Fibroblast of the aortic adventitia (primary cell): ENCODE measurements around the gene NPEPL1. TPM values are rescaled to one million over a fixed set of nuclear protein-coding genes. Genes with fewer than 3 reads are reported as not detected.

ENCODE experiments used
- DNase-seq: peaks from one replicate; pipeline ENCODE4 v3.0.0-alpha.2; 2010; ENCODE audit warnings: low read depth
- H3K4me3 ChIP-seq: 2 replicates; pipeline ENCODE4 v1.5.1; 2011; ENCODE audit warnings: low read depth, mild to moderate bottlenecking, control low read depth, low read length, moderate library complexity
- CTCF ChIP-seq: IDR thresholded peaks from 2 replicates; pipeline ENCODE4 v1.5.1; 2011; ENCODE audit warnings: mild to moderate bottlenecking, low read length, control low read depth, inconsistent platforms; ENCODE audit not compliant: insufficient read depth
- total RNA-seq: library from RNA; depleted of rRNA; stranded (reverse); fragments of >200 nt; gene quantifications from 2 replicates; pipeline ENCODE4 v1.2.3, GENCODE V29; 2012; ENCODE audit warnings: low replicate concordance

The NPEPL1 gene
- total RNA-seq, 1 donor: 24.5 TPM

GRCh38 chr20:58675641-58676040, 17.0 kb upstream of the NPEPL1 start:
- TF ChIP-seq CTCF: no peak
- H3K4me3 ChIP-seq: no peak overlapping the region
- DNase-seq: no peak

- H3K4me3 ChIP-seq: no peak overlapping the region
- DNase-seq: no peak
- no peak for TF ChIP-seq CTCF
Measured at GRCh38 chr20:58676161-58676560, 16.4 kb upstream of the NPEPL1 start.

- no peak for DNase-seq
- no peak overlapping the region for H3K4me3 ChIP-seq
- TF ChIP-seq CTCF: no peak
Measured at GRCh38 chr20:58677079-58677604, 15.5 kb upstream of the NPEPL1 start.

GRCh38 chr20:58677808-58678207, 14.8 kb upstream of the NPEPL1 start:
- DNase-seq: no peak
- TF ChIP-seq CTCF: no peak
- no peak overlapping the region for H3K4me3 ChIP-seq

GRCh38 chr20:58678806-58679205, 13.8 kb upstream of the NPEPL1 start:
- no peak for DNase-seq
- H3K4me3 ChIP-seq: no peak overlapping the region
- TF ChIP-seq CTCF: no peak

GRCh38 chr20:58682656-58683531, 9.7 kb upstream of the NPEPL1 start:
- no peak for TF ChIP-seq CTCF
- no peak overlapping the region for H3K4me3 ChIP-seq
- DNase-seq: no peak

GRCh38 chr20:58684291-58684690, 8.3 kb upstream of the NPEPL1 start:
- TF ChIP-seq CTCF: no peak
- H3K4me3 ChIP-seq: no peak overlapping the region
- no peak for DNase-seq
